OCI-LY7 (cell line): Measurements from ENCODE around the gene FNDC3B. TPM values are rescaled to one million over a fixed set of nuclear protein-coding genes. Genes with fewer than 3 reads are reported as not detected.

Experiments used
- BruUV-seq: library from RNA; stranded (reverse); fragments of 400-500 nt; replicated peaks from 2 replicates; lab custom pipeline; 2021; lab: Mats Ljungman, UMichigan
- CTCF ChIA-PET: fragments of 300-600 bp; sonication (Branson Sonifier 250); formaldehyde crosslinking; loops from one replicate; lab custom pipeline; 2022; ENCODE audit warnings: antibody characterized with exemption; ENCODE audit not compliant: unreplicated experiment; lab: Charles Lee
- POLR2A ChIA-PET: fragments of 300-600 bp; sonication (Branson Sonifier 250); formaldehyde crosslinking; loops from one replicate; lab custom pipeline; 2022; ENCODE audit warnings: antibody characterized with exemption; lab: Charles Lee
- DNase-seq: peaks from one replicate; pipeline ENCODE4 v3.0.0-alpha.2; 2015; ENCODE audit warnings: low spot score
- H2AFZ ChIP-seq: fragments of 200-600 bp; sonication (generic), shearing (Covaris generic); 2 replicates; pipeline ENCODE4 v1.6.1; 2014; ENCODE audit warnings: mild to moderate bottlenecking, antibody characterized with exemption, low read length, moderate library complexity
- H3K27ac ChIP-seq: fragments of 200-600 bp; sonication (generic); 2 replicates; pipeline ENCODE4 v1.5.1; 2014; ENCODE audit warnings: mixed run types, low read depth, mild to moderate bottlenecking, moderate library complexity, low read length, inconsistent platforms; ENCODE audit not compliant: poor library complexity, severe bottlenecking
- H3K36me3 ChIP-seq: fragments of 200-600 bp; sonication (generic); 2 replicates; pipeline ENCODE4 v1.6.1; 2014; ENCODE audit warnings: mild to moderate bottlenecking, antibody characterized with exemption, low read length, moderate library complexity, mixed read lengths; ENCODE audit not compliant: insufficient read depth
- H3K4me1 ChIP-seq: fragments of 200-600 bp; sonication (generic); 2 replicates; pipeline ENCODE4 v1.5.1; 2014; ENCODE audit warnings: mild to moderate bottlenecking, low read length; ENCODE audit not compliant: insufficient read depth, poor library complexity, severe bottlenecking
- H3K4me2 ChIP-seq: fragments of 200-600 bp; sonication (generic); 2 replicates; pipeline ENCODE4 v1.6.1; 2014; ENCODE audit warnings: mild to moderate bottlenecking, low read length
- H3K4me3 ChIP-seq: fragments of 200-600 bp; sonication (generic); 2 replicates; pipeline ENCODE4 v1.5.1; 2014; ENCODE audit warnings: mild to moderate bottlenecking, low read depth, low read length; ENCODE audit not compliant: poor library complexity, severe bottlenecking
- H3K79me2 ChIP-seq: fragments of 200-600 bp; sonication (generic); 2 replicates; pipeline ENCODE4 v1.6.1; 2016; ENCODE audit warnings: low read depth, mild to moderate bottlenecking, low read length, moderate library complexity, mixed read lengths; ENCODE audit not compliant: insufficient read depth
- H3K9me2 ChIP-seq: fragments of 200-600 bp; sonication (generic); 2 replicates; pipeline ENCODE4 v1.6.1; 2016; ENCODE audit warnings: mild to moderate bottlenecking, low read length, mixed read lengths; ENCODE audit not compliant: insufficient read depth
- H3K9me3 ChIP-seq: fragments of 200-600 bp; sonication (generic); 2 replicates; pipeline ENCODE4 v1.6.1; 2014; ENCODE audit warnings: mild to moderate bottlenecking, mixed run types, low read length, mixed read lengths
- H4K20me1 ChIP-seq: fragments of 200-600 bp; sonication (generic); 2 replicates; pipeline ENCODE4 v1.6.1; 2014; ENCODE audit warnings: mild to moderate bottlenecking, antibody characterized with exemption, low read length, moderate library complexity, mixed read lengths; ENCODE audit not compliant: insufficient read depth
- CTCF ChIP-seq: fragments of 200-600 bp; sonication (generic); conservative IDR thresholded peaks from 2 replicates; pipeline ENCODE4 v1.5.1; 2014; ENCODE audit warnings: mild to moderate bottlenecking, antibody characterized with exemption, low read length, moderate library complexity, mixed read lengths
- EZH2phosphoT487 ChIP-seq: fragments of 200-600 bp; sonication (generic); IDR thresholded peaks from 2 replicates; pipeline ENCODE4 v1.6.1; 2018; ENCODE audit warnings: low read depth, borderline replicate concordance, mild to moderate bottlenecking, mixed run types, antibody characterized with exemption, low read length, moderate library complexity, mixed read lengths
- intact Hi-C: fragments of 100-400 bp; cut with micrococcal nuclease; formaldehyde crosslinking; loops from one replicate; pipeline ENCODE4 v1.10.0; 2022; ENCODE audit not compliant: unreplicated experiment
- total RNA-seq, 2 experiments: library from RNA; depleted of rRNA in 1 of 2; stranded (reverse); fragments of >200 nt in 1 of 2; shearing (Covaris generic) in 1 of 2; gene quantifications; 2 replicates each; pipeline ENCODE4 v1.2.3, GENCODE V29; 2014 to 2022

The FNDC3B gene
- total RNA-seq, 2 experiments from 2014 or later, result 23.3 to 28.5 TPM

GRCh38 chr3:172038798-172039435 lies 461 bp upstream of the FNDC3B start:
- POLR2A ChIA-PET, result interaction anchor here (0.6 to 2.0 kb wide), 14 partner anchors 10 to 521 kb away, joined by 3 to 29 read pairs (median 3); no protein-coding TSS in a partner anchor
- H3K36me3 ChIP-seq, result no peaks in the 10 kb centered on the region
- intact Hi-C loops, result loop anchor here (1.0 to 5.0 kb wide), 5 partner anchors 62 to 293 kb away; no protein-coding TSS in a partner anchor
- H3K27ac ChIP-seq, result no peak overlapping the region
- no TSS peak for BruUV-seq
- CTCF ChIA-PET, result no interaction called here
- no peaks in the 10 kb centered on the region for H3K9me2 ChIP-seq
- peaks cover 24% of the 10 kb centered on the region for H3K4me1 ChIP-seq
- TF ChIP-seq CTCF (no peak), EZH2phosphoT487 (no peak)
- H2AFZ ChIP-seq, result peak overlapping the region; percentile 80; the same call in 1 of the 2 replicates
- H3K79me2 ChIP-seq, result peaks cover 4% of the 10 kb centered on the region; the same call in 1 of the 2 replicates
- H3K9me3 ChIP-seq, result no peaks in the 10 kb centered on the region; the same call in 1 of the 2 replicates
- DNase-seq, result no peak
- H4K20me1 ChIP-seq, result peaks cover 5% of the 10 kb centered on the region
- peak overlapping the region; percentile 83 for H3K4me2 ChIP-seq
- peak overlapping the region; percentile 98 for H3K4me3 ChIP-seq

DNA sequence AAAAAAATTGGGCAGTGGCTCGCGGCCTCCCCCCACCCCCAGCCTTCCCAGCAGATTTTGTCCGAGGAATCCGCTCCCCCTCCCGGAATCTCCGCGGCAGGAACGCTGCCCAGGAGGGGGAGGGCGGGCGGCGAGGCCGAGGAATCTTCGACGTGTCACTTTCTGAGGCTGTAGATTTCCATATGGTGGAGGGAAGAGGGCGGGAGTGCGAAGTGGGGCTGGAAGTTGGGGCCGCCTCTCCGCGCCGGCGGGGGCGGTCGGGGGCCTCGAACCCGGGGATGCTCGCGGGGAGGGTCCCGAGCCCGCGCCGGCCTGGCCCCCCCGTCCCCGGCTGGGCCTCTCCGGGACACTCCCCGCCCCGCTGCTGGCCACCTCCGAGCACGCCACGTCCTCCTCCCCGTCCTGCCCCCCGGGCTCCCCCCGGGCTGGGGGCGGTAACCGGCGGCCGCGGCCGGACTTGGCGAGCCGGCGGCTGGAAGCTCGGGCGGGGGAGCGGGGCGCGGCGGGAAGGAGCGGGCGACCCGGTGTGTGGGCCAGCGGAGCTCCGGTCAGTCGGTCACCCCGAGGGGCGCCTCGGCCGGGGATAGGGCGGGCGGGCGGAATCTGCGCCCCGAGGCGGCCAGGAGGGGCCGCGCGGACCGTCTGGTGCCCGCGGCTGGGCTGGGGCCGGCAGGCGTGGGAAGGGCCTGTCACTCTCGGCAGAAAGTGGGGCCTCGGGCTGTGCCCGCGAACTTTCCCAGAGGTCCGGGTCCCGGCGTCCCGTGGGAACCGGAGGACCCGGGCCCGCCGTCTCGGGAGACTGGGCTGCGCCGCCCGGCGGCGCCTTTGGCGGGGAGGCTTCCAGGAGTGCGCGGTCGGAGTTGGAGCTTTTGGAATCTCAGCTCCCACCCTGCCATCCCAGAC lies 951 bp downstream of the FNDC3B start:
- H3K9me2 ChIP-seq, result no peaks in the 10 kb centered on the region
- H3K4me3 ChIP-seq, result peak overlapping the region; percentile 98
- CTCF ChIA-PET, result no interaction called here
- intact Hi-C loops, result no loop called here
- H3K4me2 ChIP-seq, result peak overlapping the region; percentile 83
- peak overlapping the region; percentile 21 for H3K27ac ChIP-seq
- peaks cover 24% of the 10 kb centered on the region for H3K4me1 ChIP-seq
- POLR2A ChIA-PET, result interaction anchor here (0.6 to 1.2 kb wide), 2 partner anchors 63 to 101 kb away, joined by 3 read pairs; no protein-coding TSS in a partner anchor
- H3K9me3 ChIP-seq, result no peaks in the 10 kb centered on the region
- peak; percentile 30 for DNase-seq
- BruUV-seq, result no TSS peak
- peaks cover 5% of the 10 kb centered on the region for H4K20me1 ChIP-seq
- H3K79me2 ChIP-seq, result peaks cover 4% of the 10 kb centered on the region; the same call in 1 of the 2 replicates
- peak overlapping the region; percentile 80 for H2AFZ ChIP-seq
- H3K36me3 ChIP-seq, result no peaks in the 10 kb centered on the region
- TF ChIP-seq CTCF (peak; percentile 36; the same call in 1 of the 2 replicates), EZH2phosphoT487 (no peak)
